NB4 (cell line): ENCODE results near the gene ENAH.

Experiments used
- POLR2A ChIP-seq: IDR thresholded peaks from 2 replicates; pipeline ENCODE4 v1.6.1; 2011; ENCODE audit warnings: mild to moderate bottlenecking; ENCODE audit not compliant: insufficient read length; ENCODE audit errors: extremely low read depth
- TF ChIP-seq, protein P1 (sequence below): IDR thresholded peaks from one replicate; pipeline ENCODE4 v1.5.1; 2012; ENCODE audit warnings: low read depth, low read length
- TF ChIP-seq, protein P2 (sequence below): IDR thresholded peaks from 2 replicates; pipeline ENCODE4 v1.6.1; 2011; ENCODE audit warnings: low read depth, low read length

DNA sequence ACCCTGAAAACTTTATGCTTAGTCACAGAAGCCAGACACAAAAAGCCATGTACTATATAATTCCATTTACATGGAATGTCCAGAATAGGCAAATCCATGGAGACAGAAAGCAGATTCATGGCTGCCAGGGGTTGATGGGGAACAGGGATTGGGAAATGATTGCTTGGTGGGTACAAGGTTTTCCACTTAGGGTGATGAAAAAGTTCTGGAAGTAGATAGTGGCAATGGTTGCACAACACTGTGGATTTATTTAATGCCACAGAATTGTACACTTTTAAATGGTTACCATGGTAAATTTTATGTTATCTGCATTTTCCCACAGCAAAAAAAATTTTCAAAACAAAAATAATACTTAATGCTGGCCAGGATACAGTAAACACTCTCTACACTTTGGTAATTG lies 40.6 kb downstream of the ENAH start:
- TF ChIP-seq, protein P1, sequence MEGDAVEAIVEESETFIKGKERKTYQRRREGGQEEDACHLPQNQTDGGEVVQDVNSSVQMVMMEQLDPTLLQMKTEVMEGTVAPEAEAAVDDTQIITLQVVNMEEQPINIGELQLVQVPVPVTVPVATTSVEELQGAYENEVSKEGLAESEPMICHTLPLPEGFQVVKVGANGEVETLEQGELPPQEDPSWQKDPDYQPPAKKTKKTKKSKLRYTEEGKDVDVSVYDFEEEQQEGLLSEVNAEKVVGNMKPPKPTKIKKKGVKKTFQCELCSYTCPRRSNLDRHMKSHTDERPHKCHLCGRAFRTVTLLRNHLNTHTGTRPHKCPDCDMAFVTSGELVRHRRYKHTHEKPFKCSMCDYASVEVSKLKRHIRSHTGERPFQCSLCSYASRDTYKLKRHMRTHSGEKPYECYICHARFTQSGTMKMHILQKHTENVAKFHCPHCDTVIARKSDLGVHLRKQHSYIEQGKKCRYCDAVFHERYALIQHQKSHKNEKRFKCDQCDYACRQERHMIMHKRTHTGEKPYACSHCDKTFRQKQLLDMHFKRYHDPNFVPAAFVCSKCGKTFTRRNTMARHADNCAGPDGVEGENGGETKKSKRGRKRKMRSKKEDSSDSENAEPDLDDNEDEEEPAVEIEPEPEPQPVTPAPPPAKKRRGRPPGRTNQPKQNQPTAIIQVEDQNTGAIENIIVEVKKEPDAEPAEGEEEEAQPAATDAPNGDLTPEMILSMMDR = no peak
- TF ChIP-seq, protein P2, sequence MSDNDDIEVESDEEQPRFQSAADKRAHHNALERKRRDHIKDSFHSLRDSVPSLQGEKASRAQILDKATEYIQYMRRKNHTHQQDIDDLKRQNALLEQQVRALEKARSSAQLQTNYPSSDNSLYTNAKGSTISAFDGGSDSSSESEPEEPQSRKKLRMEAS = no peak
- TF ChIP-seq POLR2A = no peak
